Hippocampal formation (tissue), 2 donors: ENCODE data around the gene TMEM52.
A peak's percentile ranks its signal among the peaks of the same experiment; 100 is the strongest.

Experiments
- DNase-seq, 2 donors: peaks; one replicate each; lab custom pipeline; 2025; lab: John Stamatoyannopoulos, UW

Gene TMEM52

GRCh38 chr1:1918901-1919303, at the start of gene TMEM52:
TSS of gene TMEM52 (minus strand) at chr1:1919279. CDS start at chr1:1919265, 14 bp downstream.
- DNase-seq, result no peak

DNA sequence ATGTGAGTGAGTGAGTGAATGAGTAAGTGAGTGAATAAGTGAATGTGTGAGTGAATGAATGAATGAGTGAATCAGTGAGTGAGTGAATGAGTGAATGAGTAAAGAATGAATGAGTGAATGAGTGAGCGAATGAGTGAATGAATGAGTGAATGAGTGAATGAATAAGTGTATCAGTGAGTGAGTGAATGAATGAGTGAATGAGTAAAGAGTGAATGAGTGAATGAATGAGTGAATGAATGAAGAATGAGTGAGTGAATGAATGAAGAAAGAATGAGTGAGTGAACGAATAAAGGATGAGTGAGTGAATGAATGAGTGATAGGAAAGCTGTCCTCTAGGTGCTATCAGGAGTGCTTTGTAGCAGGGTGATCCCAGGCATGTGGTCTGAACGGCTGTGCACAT, 48.8 kb upstream of the TMEM52 start:
- DNase-seq, result no peak

- no peak for DNase-seq
Measured at GRCh38 chr1:1967151-1967550, 48.1 kb upstream of the TMEM52 start.

DNA sequence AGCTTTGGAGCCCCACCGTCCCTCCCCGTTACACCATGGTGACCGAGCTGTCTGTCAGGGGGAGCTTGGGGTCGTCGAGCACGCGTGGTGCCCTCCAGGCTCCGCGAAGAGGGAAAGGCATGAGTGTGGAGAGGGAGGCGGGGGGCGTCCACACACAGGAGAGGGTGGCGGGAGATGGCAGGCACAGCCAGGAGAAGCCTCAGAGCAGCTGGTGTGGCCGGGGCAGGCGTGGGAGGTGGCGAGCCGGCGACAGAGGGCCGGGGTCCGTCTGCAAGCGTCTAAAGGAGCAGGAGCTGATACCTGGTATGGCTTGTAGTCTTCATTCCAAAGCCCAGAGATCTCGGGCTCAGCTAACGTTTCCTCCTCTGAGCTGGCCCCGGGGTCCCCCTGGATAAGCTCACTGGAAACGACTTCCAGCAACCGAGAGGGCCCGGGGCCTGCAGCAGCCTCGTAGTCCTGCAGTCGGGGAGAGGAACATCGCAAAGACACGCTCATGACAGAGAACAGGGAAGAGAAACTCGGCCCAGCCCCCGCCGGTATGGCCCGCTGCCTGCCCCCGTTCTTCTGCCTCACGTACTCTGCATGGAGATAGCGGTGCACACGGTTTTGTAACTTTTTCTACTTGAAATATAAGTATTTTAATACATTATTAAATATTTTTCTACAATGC, 47.1 kb upstream of the TMEM52 start:
- no peak for DNase-seq

GRCh38 chr1:1965546-1965945, 46.5 kb upstream of the TMEM52 start:
- DNase-seq, result no peak

- DNase-seq, result no peak
Measured at GRCh38 chr1:1964811-1965210, 45.7 kb upstream of the TMEM52 start.

- DNase-seq, result no peak
Measured at GRCh38 chr1:1963570-1963969, 44.5 kb upstream of the TMEM52 start.

DNA sequence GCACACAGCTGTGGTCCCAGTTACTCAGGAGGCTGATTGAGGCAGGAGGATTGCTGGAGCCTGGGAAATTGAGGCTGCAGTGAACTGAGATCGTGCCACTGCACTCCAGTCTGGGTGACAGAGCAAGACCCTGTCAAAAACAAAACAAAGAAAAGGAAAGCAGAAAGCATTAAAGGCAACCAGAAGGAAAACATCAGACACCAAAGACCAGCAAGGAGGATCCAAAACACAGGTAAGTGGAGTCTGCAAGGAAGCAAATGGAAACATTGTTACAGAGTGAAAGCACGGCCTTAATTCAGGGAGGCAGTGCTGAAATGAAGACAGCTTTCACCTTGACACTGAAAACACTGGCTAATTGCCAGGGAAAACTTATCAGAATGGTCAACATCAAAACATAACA, 43.7 kb upstream of the TMEM52 start:
- no peak for DNase-seq

GRCh38 chr1:1960480-1961196, 41.6 kb upstream of the TMEM52 start:
- DNase-seq, result no peak

DNA sequence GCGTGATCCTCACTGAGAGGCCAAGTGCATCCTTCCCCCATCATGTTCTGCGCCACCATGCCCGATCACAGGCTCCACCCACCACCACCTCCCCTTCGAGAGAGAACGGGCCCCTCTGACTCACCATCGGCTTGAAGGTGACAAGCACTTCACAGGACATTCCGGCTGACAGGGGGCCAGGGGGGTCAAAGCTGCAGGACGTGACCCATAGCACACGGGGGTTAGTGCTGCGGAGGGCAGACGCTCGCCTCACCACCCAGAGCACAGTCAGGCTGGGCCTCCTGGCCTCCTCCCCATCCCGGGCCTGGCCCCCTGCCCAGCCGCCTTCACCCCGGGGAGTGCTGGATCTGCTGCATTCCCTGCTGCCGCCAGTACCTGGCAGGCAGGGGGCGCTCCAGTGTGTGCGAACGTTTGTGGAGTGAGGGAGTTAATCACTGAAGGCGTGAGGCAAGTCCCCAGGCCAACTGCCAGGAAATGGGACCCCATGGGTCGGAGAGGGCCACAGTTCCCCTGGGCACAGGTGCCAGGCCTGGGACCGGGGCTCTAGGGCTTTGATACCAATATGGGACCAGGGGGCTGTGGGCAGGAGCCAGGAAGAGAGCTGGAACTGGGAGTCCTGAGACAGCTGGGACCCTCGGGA, 40.9 kb upstream of the TMEM52 start:
- DNase-seq, result peak; percentile 52 to 54

- no peak for DNase-seq
Measured at GRCh38 chr1:1959459-1959839, 40.4 kb upstream of the TMEM52 start.

GRCh38 chr1:1958071-1958541, 39.0 kb upstream of the TMEM52 start:
- DNase-seq, result no peak

DNA sequence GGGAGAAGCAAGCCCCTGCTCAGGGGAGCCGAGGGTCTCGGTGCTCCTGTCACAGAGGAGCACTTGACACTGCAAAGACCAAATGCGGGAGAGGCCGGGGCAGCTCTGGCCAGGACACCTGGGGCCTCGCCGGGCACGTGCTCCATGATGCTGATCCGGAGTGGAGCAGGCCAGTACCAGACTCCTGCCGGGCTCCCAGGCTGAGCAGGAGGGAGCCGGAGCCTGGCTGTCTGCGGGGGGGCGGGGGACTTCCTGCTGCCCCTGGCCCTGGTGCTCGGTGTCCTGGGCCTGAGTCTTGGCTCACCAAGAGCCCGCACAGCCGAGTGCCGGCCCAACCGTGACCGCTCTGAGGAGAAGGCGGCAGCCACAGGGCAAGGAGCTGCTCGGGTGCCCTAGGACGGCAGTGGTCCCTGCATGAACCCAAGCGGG, 38.5 kb upstream of the TMEM52 start:
- no peak for DNase-seq

GRCh38 chr1:1956586-1957532, 37.8 kb upstream of the TMEM52 start:
- DNase-seq, result no peak

DNA sequence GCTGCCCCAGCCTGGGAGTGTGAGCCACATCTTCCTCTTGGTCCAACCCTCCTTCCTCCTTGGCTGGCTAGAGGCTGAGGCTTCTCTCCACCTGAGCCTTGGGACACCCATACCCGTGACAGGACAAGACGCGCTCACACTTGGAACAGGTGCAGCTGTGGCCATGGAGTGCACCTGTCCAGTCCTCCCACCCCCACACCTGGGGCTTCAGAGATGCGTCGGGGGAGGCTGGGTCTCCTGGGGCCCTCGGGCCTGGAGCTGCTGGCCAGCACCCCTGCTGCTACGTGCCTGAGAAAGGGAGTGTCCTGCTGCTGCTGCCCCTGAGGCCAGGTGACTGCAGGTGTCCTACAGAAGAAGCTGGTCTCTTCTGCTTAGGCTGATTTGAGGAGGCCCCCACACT, 37.0 kb upstream of the TMEM52 start:
- no peak for DNase-seq

- no peak for DNase-seq
Measured at GRCh38 chr1:1955621-1956094, 36.6 kb upstream of the TMEM52 start.

GRCh38 chr1:1954831-1955441, 35.9 kb upstream of the TMEM52 start:
- no peak for DNase-seq

GRCh38 chr1:1954015-1954414, 34.9 kb upstream of the TMEM52 start:
- no peak for DNase-seq

DNA sequence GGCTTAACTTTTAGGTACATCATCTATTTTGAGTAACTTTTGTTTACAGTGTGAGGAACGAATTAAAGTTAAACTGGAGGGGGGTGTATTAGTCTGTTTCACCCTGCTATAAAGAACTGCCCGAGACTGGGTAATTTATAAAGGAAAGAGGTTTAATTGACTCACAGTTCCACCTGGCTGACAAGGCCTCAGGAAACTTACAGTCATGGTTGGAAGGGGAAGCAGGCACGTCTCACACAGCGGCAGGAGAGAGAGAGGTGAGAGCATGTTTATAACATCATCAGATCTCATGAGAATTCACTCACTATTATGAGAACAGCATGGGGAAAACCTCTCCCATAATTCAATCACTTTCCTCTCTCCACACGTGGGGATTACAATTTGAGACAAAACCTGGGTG, 31.9 kb upstream of the TMEM52 start:
- no peak for DNase-seq

GRCh38 chr1:1948783-1949182, 29.7 kb upstream of the TMEM52 start:
- DNase-seq, result no peak

DNA sequence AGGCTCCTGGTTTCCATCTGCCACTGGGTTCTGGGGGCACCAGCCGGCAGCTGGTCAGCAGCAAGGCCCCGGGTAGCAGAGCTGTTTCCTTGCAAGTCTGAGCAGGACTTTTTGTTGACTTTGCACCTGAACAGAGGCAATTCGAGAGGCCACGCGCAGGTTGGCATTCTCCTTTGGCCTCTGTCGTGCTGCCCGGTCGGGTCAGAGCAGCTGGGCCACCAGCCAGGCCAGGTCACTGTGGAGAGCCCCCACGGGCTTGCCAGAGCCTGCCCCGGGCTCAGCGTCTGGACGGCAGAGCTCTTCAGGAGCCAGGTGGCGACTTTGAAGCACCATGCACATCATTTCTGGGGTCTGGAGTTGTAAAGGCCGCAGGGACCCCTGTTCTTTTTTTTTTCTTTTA, 28.4 kb upstream of the TMEM52 start:
- DNase-seq, result no peak
